GM23248 (cell line): Measurements from ENCODE around the gene RELL1.

Experiments
- EZH2 ChIP-seq: fragments of 200-600 bp; sonication (generic); IDR thresholded peaks from 2 replicates; pipeline ENCODE4 v1.6.1; 2018; ENCODE audit warnings: antibody characterized with exemption, mild to moderate bottlenecking; ENCODE audit not compliant: insufficient read depth, poor library complexity, severe bottlenecking
- EZH2phosphoT487 ChIP-seq: fragments of 200-600 bp; sonication (generic); IDR thresholded peaks from 2 replicates; pipeline ENCODE4 v1.6.1; 2018; ENCODE audit warnings: antibody characterized with exemption, moderate library complexity, mild to moderate bottlenecking, low read depth; ENCODE audit not compliant: insufficient read depth

DNA sequence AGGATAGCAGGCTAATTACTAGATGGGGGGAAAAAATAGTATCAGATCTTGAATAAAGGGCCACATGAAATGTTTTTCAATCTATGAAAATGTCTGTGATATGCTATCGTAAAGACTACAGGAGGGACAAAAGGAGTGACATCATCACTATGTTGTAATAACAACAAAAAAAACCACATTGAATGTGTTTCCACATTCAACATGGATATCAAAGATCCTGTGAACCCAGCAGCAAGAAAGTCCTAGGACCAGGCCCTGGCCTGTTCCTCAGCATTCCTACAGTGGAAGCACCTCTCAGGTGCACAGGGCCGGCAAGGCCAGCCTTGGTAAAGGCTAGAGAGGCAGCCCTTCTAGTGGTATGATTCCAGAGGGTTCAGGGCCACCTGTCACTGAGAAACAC is 118.3 kb downstream of the RELL1 start:
- TF ChIP-seq EZH2, result no peak
- TF ChIP-seq EZH2phosphoT487, result no peak
